ENCODE results near the gene HNRNPAB.

GRCh38 chr5:178207917-178208280 lies 3.6 kb downstream of the HNRNPAB start:
- TF ChIP-seq CTCF (IDR thresholded peaks at IDR 0.05) (no peak), POLR2A (IDR thresholded peaks at IDR 0.05) (peak in 1 of 2 donors; percentile 47)
